Calu3 (cell line): Measurements from ENCODE around the gene DLEC1. TPM values are rescaled to one million over a fixed set of nuclear protein-coding genes. Genes with fewer than 3 reads are reported as not detected.
A peak's percentile ranks its signal among the peaks of the same experiment; 100 is the strongest.

Experiments
- BruUV-seq: library from RNA; stranded (reverse); fragments of 400-500 nt; replicated peaks from 2 replicates; lab custom pipeline; 2021; lab: Mats Ljungman, UMichigan
- CTCF ChIA-PET: fragments of 300-600 bp; sonication (Branson Sonifier 250); formaldehyde crosslinking; loops from one replicate; lab custom pipeline; 2022; ENCODE audit warnings: antibody characterized with exemption; lab: Charles Lee
- DNase-seq: peaks from one replicate; pipeline ENCODE4 v3.0.0; 2022
- H3K27ac Mint-ChIP-seq: one replicate; pipeline ENCODE4 v1.8.0; 2022; ENCODE audit warnings: mixed read lengths; ENCODE audit not compliant: unreplicated experiment
- H3K27me3 Mint-ChIP-seq: one replicate; pipeline ENCODE4 v1.8.0; 2022; ENCODE audit warnings: mixed read lengths; ENCODE audit not compliant: unreplicated experiment
- H3K36me3 Mint-ChIP-seq: one replicate; pipeline ENCODE4 v1.8.0; 2022; ENCODE audit warnings: mild to moderate bottlenecking, moderate library complexity, mixed read lengths; ENCODE audit not compliant: insufficient read depth, unreplicated experiment
- H3K4me1 Mint-ChIP-seq: one replicate; pipeline ENCODE4 v1.8.0; 2022; ENCODE audit warnings: mild to moderate bottlenecking, low read depth, mixed read lengths; ENCODE audit not compliant: unreplicated experiment
- H3K4me3 Mint-ChIP-seq: one replicate; pipeline ENCODE4 v1.8.0; 2022; ENCODE audit warnings: mild to moderate bottlenecking, low read depth, moderate library complexity, mixed read lengths; ENCODE audit not compliant: unreplicated experiment
- H3K9me3 Mint-ChIP-seq: one replicate; pipeline ENCODE4 v1.8.0; 2022; ENCODE audit warnings: low read depth, mixed read lengths; ENCODE audit not compliant: unreplicated experiment
- intact Hi-C: fragments of 100-400 bp; cut with micrococcal nuclease; formaldehyde crosslinking; loops from one replicate; pipeline ENCODE4 v1.10.0; 2022; ENCODE audit not compliant: unreplicated experiment
- total RNA-seq: library from RNA; stranded (reverse); gene quantifications from 2 replicates; pipeline ENCODE4 v1.2.3, GENCODE V29; 2022
- TF ChIP-seq, protein P1 (sequence below): fragments of 200-600 bp; IDR thresholded peaks from one replicate; pipeline ENCODE4 v1.8.0; 2022; ENCODE audit warnings: antibody characterized with exemption; ENCODE audit not compliant: unreplicated experiment

Gene DLEC1
- total RNA-seq, 1 experiment from 2014 or later, result 0.28 TPM

DNA sequence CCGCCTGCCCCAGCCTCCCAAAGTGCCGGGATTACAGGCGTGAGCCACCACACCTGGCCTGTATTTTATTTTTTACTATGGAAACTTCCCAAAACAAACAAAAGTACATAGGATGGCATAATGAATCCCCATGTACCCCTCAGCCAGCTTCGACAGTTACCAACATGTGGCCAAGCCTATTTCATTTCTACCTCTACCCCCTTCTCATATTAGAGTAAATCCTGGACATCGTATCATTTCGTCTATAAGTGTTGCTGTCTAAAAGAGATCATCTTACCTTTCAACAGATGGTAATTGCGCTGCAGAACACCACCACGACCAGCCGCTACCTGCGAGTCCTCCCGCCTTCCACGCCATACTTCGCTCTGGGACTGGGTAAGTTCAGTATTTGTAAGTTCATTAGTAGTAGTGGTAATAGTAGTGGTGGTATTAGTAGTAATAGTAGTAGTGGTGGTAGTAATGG, 44.9 kb downstream of the DLEC1 start:
- CTCF ChIA-PET, result no interaction called here
- Mint-ChIP-seq H3K4me1 (no peaks in the 10 kb centered on the region), H3K36me3 (peaks cover 10% of the 10 kb centered on the region), H3K27ac (peak overlapping the region; percentile 67), H3K4me3 (peak overlapping the region; percentile 14), H3K27me3 (no peaks in the 10 kb centered on the region), H3K9me3 (peaks cover 10% of the 10 kb centered on the region)
- no TSS peak for BruUV-seq
- intact Hi-C loops, result no loop called here
- TF ChIP-seq, protein P1, sequence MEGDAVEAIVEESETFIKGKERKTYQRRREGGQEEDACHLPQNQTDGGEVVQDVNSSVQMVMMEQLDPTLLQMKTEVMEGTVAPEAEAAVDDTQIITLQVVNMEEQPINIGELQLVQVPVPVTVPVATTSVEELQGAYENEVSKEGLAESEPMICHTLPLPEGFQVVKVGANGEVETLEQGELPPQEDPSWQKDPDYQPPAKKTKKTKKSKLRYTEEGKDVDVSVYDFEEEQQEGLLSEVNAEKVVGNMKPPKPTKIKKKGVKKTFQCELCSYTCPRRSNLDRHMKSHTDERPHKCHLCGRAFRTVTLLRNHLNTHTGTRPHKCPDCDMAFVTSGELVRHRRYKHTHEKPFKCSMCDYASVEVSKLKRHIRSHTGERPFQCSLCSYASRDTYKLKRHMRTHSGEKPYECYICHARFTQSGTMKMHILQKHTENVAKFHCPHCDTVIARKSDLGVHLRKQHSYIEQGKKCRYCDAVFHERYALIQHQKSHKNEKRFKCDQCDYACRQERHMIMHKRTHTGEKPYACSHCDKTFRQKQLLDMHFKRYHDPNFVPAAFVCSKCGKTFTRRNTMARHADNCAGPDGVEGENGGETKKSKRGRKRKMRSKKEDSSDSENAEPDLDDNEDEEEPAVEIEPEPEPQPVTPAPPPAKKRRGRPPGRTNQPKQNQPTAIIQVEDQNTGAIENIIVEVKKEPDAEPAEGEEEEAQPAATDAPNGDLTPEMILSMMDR, result no peak
- no peak for DNase-seq

DNA sequence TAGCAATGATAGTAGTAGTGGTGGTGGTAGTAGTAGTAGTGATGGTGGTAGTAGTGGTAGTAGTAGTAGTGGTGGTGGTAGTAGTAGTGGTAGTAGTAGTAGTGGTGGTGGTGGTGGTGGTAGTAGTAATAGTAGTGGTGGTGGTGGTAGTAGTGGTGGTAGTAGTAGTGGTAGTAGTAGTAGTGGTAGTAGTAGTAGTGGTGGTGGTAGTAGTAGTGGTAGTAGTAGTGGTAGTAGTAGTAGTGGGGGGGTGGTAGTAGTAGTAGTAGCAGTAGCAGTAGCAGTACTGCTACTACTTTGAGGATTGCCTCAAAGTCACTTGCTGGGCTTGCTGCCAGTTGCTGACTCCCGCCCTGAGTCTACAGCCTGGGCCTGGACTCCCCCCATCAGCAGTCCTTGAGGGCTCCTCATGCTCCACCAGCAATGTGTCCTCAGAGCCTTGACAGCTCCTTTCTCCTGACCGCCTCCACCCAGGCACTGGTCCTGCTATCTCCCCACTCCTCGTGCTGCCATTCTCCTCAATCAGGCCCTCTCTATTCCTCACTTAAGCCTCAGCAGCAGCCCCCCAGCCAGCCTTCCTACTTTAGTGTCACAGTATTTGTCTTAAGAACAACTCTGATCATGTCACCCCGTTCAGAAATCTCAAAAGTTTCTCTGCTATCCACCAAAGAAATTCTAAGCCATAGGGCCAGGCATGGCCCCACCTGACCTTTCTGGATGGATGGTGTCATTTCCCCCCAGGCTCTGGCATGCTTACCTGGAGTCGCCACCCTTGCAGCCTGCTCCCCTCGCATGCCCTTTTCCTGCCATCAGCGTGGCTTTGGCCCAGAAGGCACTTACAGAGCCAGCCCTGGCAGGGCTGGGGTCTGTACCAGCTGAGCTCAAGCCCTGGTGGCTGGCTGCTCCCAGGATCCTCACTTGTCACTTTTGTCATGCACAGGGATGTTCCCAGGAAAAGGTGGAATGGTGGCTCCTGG, 45.6 kb downstream of the DLEC1 start:
- Mint-ChIP-seq H3K4me1 (no peaks in the 10 kb centered on the region), H3K27me3 (no peaks in the 10 kb centered on the region), H3K9me3 (peaks cover 10% of the 10 kb centered on the region), H3K4me3 (peak overlapping the region; percentile 14), H3K27ac (peak overlapping the region; percentile 67), H3K36me3 (peaks cover 10% of the 10 kb centered on the region)
- CTCF ChIA-PET, result no interaction called here
- peak; percentile 26 for DNase-seq
- BruUV-seq, result no TSS peak
- TF ChIP-seq, protein P1, result no peak
- intact Hi-C loops, result no loop called here

DNA sequence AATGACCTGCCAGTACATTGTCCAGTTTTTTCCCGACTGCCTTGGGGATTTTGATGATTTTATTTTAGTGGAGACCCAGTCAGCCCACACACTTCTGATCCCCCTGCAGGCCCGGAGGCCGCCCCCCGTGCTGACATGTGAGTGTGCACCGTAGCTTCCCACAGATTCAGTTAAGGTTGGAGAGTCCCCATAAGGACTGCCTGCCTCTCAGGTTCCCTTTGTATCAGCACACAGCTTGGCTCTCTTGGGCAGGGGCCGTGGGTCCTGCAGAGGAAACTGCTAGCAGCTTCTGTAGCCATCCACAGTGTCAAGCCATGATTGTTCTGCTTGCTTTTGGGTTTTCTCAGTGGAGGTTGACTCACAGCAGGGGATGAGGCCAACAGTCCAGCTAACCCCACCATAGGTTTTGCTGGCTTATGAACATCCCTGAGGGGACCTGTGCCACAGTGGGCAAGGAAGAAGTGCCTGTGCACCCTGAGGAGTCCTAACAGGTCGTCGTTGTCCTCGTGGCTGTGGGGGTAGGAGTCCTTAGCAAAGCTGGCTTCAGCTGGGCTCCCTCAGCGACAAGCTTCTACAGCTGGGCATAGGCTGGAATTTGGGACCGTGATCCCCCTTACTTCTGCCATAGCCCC, 46.4 kb downstream of the DLEC1 start:
- TF ChIP-seq, protein P1, result no peak
- no peaks in the 10 kb centered on the region for H3K27me3 Mint-ChIP-seq
- DNase-seq, result no peak
- peaks cover 10% of the 10 kb centered on the region for H3K9me3 Mint-ChIP-seq
- no peaks in the 10 kb centered on the region for H3K4me1 Mint-ChIP-seq
- H3K36me3 Mint-ChIP-seq, result peaks cover 10% of the 10 kb centered on the region
- intact Hi-C loops, result no loop called here
- BruUV-seq, result no TSS peak
- no peak overlapping the region for H3K4me3 Mint-ChIP-seq
- H3K27ac Mint-ChIP-seq, result no peak overlapping the region
- CTCF ChIA-PET, result no interaction called here

DNA sequence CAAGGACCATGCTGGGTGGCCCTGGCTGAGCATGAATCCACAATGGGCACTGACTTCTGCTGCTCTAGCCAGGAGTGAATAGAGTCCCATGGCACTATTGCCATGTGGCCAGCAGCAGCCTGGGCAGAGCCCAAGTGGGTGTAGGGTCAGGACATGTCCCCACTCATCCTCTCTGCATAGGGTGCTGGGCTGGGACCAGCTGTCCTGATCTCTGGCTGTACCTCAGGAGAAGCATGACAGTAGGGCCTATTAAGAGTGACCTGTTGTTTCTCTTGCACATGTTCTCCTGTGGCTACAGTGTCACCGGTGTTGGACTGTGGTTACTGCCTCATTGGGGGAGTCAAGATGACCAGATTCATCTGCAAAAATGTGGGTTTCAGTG, 46.9 kb downstream of the DLEC1 start:
- BruUV-seq, result no TSS peak
- Mint-ChIP-seq H3K4me3 (no peak overlapping the region), H3K36me3 (peaks cover 10% of the 10 kb centered on the region), H3K27ac (no peak overlapping the region), H3K27me3 (peaks cover 3% of the 10 kb centered on the region), H3K9me3 (peaks cover 10% of the 10 kb centered on the region), H3K4me1 (no peaks in the 10 kb centered on the region)
- TF ChIP-seq, protein P1, result no peak
- intact Hi-C loops, result no loop called here
- DNase-seq, result no peak
- CTCF ChIA-PET, result no interaction called here
